Loucy (cell line): ENCODE data around the gene MRGPRE.

ENCODE experiments used
- EZH2phosphoT487 ChIP-seq: fragments of 200-600 bp; IDR thresholded peaks from 2 replicates; pipeline ENCODE4 v1.6.1; 2018; ENCODE audit warnings: antibody characterized with exemption, mild to moderate bottlenecking, moderate library complexity, borderline replicate concordance
- TF ChIP-seq, protein P1 (sequence below): fragments of 200-600 bp; sonication (generic); conservative IDR thresholded peaks from 2 replicates; pipeline ENCODE4 v1.5.1; 2014; ENCODE audit warnings: mild to moderate bottlenecking, antibody characterized with exemption, low read length

DNA sequence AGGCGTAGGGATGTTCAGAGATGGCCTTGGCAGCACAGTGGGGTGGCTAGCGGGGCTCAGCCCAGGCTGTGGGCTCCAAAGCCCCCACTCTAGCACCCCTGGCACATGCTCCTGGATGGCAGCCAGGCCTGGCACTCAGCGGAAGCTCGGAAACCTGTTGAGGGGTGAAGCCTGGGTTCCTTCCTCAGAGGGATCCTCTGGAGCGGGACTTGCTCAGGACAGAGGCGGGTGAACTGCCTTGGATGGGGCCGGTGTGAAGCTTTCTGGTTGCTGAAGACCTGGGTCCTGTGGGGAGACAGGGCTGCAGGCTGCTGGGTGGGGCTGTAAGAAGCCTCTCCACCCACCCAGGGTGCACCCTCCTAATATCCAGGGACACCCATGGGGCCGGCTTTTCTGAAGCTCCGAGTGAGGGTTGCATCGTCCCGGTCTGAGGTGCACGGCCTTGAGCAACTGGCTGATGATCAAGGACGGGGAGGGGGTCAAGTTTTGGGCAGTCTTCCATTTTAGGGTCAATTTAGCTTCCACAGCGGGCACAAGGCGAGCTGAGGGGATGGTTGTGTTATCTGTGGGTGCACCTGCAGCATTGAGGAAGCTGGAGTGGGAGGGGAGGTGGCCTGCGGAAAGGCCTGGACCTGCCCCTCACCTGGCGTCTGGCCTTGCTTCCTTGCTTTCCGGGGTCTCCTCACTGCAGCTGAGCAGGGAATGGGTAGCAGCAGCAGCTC, 5.2 kb downstream of the MRGPRE start:
- TF ChIP-seq, protein P1, sequence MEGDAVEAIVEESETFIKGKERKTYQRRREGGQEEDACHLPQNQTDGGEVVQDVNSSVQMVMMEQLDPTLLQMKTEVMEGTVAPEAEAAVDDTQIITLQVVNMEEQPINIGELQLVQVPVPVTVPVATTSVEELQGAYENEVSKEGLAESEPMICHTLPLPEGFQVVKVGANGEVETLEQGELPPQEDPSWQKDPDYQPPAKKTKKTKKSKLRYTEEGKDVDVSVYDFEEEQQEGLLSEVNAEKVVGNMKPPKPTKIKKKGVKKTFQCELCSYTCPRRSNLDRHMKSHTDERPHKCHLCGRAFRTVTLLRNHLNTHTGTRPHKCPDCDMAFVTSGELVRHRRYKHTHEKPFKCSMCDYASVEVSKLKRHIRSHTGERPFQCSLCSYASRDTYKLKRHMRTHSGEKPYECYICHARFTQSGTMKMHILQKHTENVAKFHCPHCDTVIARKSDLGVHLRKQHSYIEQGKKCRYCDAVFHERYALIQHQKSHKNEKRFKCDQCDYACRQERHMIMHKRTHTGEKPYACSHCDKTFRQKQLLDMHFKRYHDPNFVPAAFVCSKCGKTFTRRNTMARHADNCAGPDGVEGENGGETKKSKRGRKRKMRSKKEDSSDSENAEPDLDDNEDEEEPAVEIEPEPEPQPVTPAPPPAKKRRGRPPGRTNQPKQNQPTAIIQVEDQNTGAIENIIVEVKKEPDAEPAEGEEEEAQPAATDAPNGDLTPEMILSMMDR, result no peak
- no peak for TF ChIP-seq EZH2phosphoT487
